ENCODE measurements around the gene SOD3. TPM values are rescaled to one million over a fixed set of nuclear protein-coding genes. Genes with fewer than 3 reads are reported as not detected.

The SOD3 gene
- total and polyA plus RNA-seq, 4 experiments from 2014 or later = not detected

GRCh38 chr4:24783506-24783905, 11.9 kb upstream of the SOD3 start:
- no peak for DNase-seq
- peaks cover 0 to 13% (median 3%) of the 10 kb centered on the region in 8 donors for H3K9me3 Mint-ChIP-seq
- no peak overlapping the region for H3K4me3 Mint-ChIP-seq
- Histone ChIP-seq H3K4me3 (ENCODE audit: low read length in 2 of 2) (no peak overlapping the region), H3K9me3 (ENCODE audit: control insufficient read depth in 1 of 2, low read length in 2 of 2) (no peaks in the 10 kb centered on the region), H3K4me1 (ENCODE audit: insufficient read depth, low read length) (no peaks in the 10 kb centered on the region), H3K27ac (ENCODE audit: low read depth, low read length) (no peak overlapping the region), H3K36me3 (ENCODE audit: insufficient read depth, low read length) (no peaks in the 10 kb centered on the region), H3K27me3 (ENCODE audit: insufficient read depth, low read length) (no peaks in the 10 kb centered on the region)
- no peaks in the 10 kb centered on the region for H3K36me3 Mint-ChIP-seq
- POLR2A ChIA-PET (ENCODE audit: partially characterized antibody) = no interaction called here
- peaks cover 0 to 2% of the 10 kb centered on the region in 2 donors for H3K27me3 Mint-ChIP-seq
- H3K27ac Mint-ChIP-seq = no peak overlapping the region
- CTCF ChIA-PET (ENCODE audit: partially characterized antibody) = no interaction called here
- intact Hi-C loops (cut with micrococcal nuclease) = no loop called here
- H3K4me1 Mint-ChIP-seq = no peaks in the 10 kb centered on the region

DNA sequence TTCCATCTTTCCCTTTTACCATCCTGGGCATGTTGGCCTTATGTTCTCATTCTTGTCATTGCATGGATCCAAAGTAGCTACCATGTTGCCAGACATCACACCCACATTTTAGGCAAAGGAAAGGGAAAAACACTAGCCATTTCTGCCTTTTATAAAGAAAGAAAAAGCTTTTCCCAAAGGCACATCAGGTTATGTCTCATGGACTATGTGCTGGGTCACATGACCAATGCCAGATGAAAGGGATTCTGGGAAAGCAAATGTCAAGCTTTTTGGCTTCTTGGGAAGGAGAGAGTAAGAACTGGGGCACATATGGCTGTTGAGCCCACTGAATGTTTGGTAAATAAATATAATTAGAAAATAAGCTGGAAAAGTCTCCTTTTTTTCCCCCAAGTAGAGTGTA, 4.3 kb upstream of the SOD3 start:
- DNase-seq = no peak
- POLR2A ChIA-PET (ENCODE audit: partially characterized antibody) = no interaction called here
- H3K4me1 ChIP-seq (ENCODE audit: insufficient read depth, low read length) = no peaks in the 10 kb centered on the region
- Mint-ChIP-seq H3K9me3 (peaks cover 2 to 15% (median 7%) of the 10 kb centered on the region in 8 donors), H3K4me3 (no peak overlapping the region), H3K36me3 (no peaks in the 10 kb centered on the region), H3K27ac (no peak overlapping the region), H3K27me3 (peaks cover 0 to 7% of the 10 kb centered on the region in 2 donors), H3K4me1 (peaks cover 0 to 5% (median 0%) of the 10 kb centered on the region in 4 donors)
- CTCF ChIA-PET (ENCODE audit: partially characterized antibody) = no interaction called here
- no peaks in the 10 kb centered on the region for H3K27me3 ChIP-seq (ENCODE audit: insufficient read depth, low read length)
- H3K4me3 ChIP-seq (ENCODE audit: low read length in 2 of 2) = no peak overlapping the region
- intact Hi-C loops (cut with micrococcal nuclease) = no loop called here
- no peak overlapping the region for H3K27ac ChIP-seq (ENCODE audit: low read depth, low read length)
- H3K36me3 ChIP-seq (ENCODE audit: insufficient read depth, low read length) = no peaks in the 10 kb centered on the region
- no peaks in the 10 kb centered on the region for H3K9me3 ChIP-seq (ENCODE audit: control insufficient read depth in 1 of 2, low read length in 2 of 2)

DNA sequence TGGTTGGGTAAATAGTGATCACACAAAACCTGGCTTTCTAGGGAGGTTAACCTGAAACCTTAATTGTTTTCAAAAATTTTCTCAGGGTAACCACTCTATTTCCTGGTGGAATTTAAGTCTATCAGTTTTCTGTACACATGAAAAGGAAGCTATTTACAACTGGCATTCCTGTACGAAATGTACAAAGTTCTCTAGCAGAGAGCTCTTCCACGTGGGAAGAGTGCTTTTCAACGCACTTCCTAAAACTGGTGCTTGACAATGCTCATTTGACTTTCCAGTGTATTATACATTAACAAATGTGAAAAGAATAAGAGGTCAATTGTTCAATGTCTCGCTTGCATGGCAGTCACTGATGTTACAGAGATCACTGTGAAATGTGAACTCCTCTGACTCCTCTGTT, 2.8 kb upstream of the SOD3 start:
- DNase-seq = no peak
- Mint-ChIP-seq H3K27ac (no peak overlapping the region), H3K27me3 (peaks cover 0 to 10% of the 10 kb centered on the region in 2 donors), H3K9me3 (peaks cover 2 to 10% (median 6%) of the 10 kb centered on the region in 8 donors), H3K4me1 (peaks cover 0 to 5% (median 0%) of the 10 kb centered on the region in 4 donors), H3K36me3 (no peaks in the 10 kb centered on the region), H3K4me3 (no peak overlapping the region)
- Histone ChIP-seq H3K36me3 (ENCODE audit: insufficient read depth, low read length) (no peaks in the 10 kb centered on the region), H3K4me3 (ENCODE audit: low read length in 2 of 2) (no peak overlapping the region), H3K27ac (ENCODE audit: low read depth, low read length) (no peak overlapping the region), H3K4me1 (ENCODE audit: insufficient read depth, low read length) (no peaks in the 10 kb centered on the region), H3K9me3 (ENCODE audit: control insufficient read depth in 1 of 2, low read length in 2 of 2) (no peaks in the 10 kb centered on the region), H3K27me3 (ENCODE audit: insufficient read depth, low read length) (no peaks in the 10 kb centered on the region)
- intact Hi-C loops (cut with micrococcal nuclease) = no loop called here
- ChIA-PET POLR2A (ENCODE audit: partially characterized antibody) (no interaction called here), CTCF (ENCODE audit: partially characterized antibody) (interaction anchor here (0.9 kb wide), 1 partner anchor 23 kb away, joined by 3 read pairs; no protein-coding TSS in a partner anchor)

DNA sequence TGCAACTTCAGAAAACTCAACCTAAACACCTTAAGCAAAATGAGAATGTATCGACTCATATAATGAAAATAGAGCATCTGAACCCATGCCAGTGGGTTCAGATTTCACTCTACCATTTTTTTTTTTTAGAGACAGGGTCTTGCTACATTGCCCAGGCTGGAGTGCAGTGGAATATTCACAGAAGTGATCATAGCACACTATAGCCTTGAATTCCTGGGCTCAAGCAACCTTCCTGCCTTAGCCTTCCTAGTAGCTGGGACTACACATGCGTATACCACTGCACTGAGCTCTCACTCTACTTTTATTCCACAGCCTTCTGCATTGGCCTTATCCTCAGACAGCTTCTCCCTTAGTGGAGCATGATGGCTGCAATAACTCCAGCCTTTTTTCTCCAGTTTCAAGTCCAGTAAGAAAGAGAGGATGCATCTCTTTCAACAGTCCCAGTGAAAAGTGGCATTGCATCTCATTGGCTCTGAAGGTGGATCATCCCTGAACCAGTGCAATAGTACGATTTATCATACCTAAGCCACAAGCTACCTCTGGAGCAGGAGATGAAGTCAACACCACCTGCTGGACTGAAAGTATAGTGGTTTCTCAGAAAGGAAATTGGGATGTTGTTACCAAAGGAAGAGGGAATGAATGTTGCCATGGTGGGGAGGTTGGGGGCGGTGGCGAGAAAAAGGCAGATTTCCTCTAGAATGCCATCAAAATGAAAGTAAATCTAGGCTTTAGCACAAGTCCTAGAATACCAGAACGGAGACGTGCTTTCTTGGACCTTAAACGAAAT, 2.0 kb upstream of the SOD3 start:
- H3K27ac ChIP-seq (ENCODE audit: low read depth, low read length) = no peak overlapping the region

DNA sequence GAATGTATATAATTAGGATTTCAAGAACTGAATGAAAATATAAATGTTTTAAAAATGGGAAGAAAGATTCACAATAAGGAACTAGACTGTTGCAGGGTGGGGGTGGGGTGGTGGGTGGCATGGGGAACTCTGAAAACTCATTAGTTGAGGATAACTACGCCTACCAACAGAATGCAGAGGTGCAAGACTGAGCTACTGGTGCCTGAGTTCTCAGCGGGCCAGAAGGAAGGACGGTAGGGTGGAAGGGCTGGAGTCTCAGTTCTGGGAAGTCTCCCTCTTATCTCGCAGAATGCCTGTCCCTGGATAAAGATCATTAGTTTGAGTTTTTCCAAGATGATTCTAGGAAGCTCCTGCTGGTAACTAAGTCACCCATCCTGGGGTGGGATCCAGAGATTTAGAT, 1.3 kb upstream of the SOD3 start:
- no peaks in the 10 kb centered on the region for H3K4me1 ChIP-seq (ENCODE audit: insufficient read depth, low read length)
- no peak for DNase-seq
- no peak overlapping the region for H3K4me3 ChIP-seq (ENCODE audit: low read length in 2 of 2)
- intact Hi-C loops (cut with micrococcal nuclease) = no loop called here
- no peak overlapping the region for H3K27ac ChIP-seq (ENCODE audit: low read depth, low read length)
- no peaks in the 10 kb centered on the region for H3K36me3 ChIP-seq (ENCODE audit: insufficient read depth, low read length)
- Mint-ChIP-seq H3K9me3 (peaks cover 0 to 5% (median 3%) of the 10 kb centered on the region in 8 donors), H3K27me3 (peaks cover 8 to 23% of the 10 kb centered on the region in 2 donors), H3K4me3 (peak overlapping the region in 1 of 8 donors; percentile 26), H3K36me3 (no peaks in the 10 kb centered on the region), H3K4me1 (peaks cover 0 to 5% (median 0%) of the 10 kb centered on the region in 4 donors), H3K27ac (no peak overlapping the region)
- no peaks in the 10 kb centered on the region for H3K27me3 ChIP-seq (ENCODE audit: insufficient read depth, low read length)
- POLR2A ChIA-PET (ENCODE audit: partially characterized antibody) = no interaction called here
- CTCF ChIA-PET (ENCODE audit: partially characterized antibody) = no interaction called here
- H3K9me3 ChIP-seq (ENCODE audit: control insufficient read depth in 1 of 2, low read length in 2 of 2) = no peaks in the 10 kb centered on the region

More for the DNA sequence above, 2.0 kb upstream of the SOD3 start:
- ChIA-PET CTCF (ENCODE audit: partially characterized antibody) (interaction anchor here (0.9 kb wide), 1 partner anchor 24 kb away, joined by 3 read pairs; no protein-coding TSS in a partner anchor), POLR2A (ENCODE audit: partially characterized antibody) (no interaction called here)
- no peaks in the 10 kb centered on the region for H3K27me3 ChIP-seq (ENCODE audit: insufficient read depth, low read length)
- intact Hi-C loops (cut with micrococcal nuclease) = no loop called here
- Mint-ChIP-seq H3K9me3 (peaks cover 2 to 7% (median 5%) of the 10 kb centered on the region in 8 donors), H3K36me3 (no peaks in the 10 kb centered on the region), H3K4me1 (peaks cover 0 to 5% (median 0%) of the 10 kb centered on the region in 4 donors), H3K4me3 (no peak overlapping the region), H3K27ac (no peak overlapping the region), H3K27me3 (peaks cover 2 to 16% of the 10 kb centered on the region in 2 donors)
- no peaks in the 10 kb centered on the region for H3K4me1 ChIP-seq (ENCODE audit: insufficient read depth, low read length)
- no peaks in the 10 kb centered on the region for H3K9me3 ChIP-seq (ENCODE audit: control insufficient read depth in 1 of 2, low read length in 2 of 2)
- DNase-seq = no peak
- no peak overlapping the region for H3K4me3 ChIP-seq (ENCODE audit: low read length in 2 of 2)
- no peaks in the 10 kb centered on the region for H3K36me3 ChIP-seq (ENCODE audit: insufficient read depth, low read length)

DNA sequence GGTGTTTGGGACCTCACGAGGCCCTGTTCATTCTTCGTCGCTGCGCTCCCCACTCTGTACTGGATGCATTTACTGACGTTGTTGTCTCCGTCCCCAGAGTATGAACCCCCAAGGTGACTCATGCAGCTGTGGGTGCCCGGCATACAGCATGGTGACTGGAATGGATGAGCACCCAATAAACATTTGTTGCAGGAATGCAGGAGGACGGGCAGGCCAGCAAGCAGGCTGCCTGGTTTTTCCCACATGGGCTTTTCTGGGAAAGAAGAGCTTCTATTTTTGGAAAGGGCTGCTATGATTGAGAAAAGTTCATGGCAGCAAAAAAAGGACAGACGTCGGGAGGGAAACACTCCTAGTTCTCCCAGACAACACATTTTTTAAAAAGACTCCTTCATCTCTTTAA, 893 bp upstream of the SOD3 start:
- no peaks in the 10 kb centered on the region for H3K9me3 ChIP-seq (ENCODE audit: control insufficient read depth in 1 of 2, low read length in 2 of 2)
- CTCF ChIA-PET (ENCODE audit: partially characterized antibody) = no interaction called here
- Mint-ChIP-seq H3K27ac (no peak overlapping the region), H3K9me3 (peaks cover 0 to 3% (median 2%) of the 10 kb centered on the region in 8 donors), H3K4me3 (no peak overlapping the region), H3K36me3 (no peaks in the 10 kb centered on the region), H3K4me1 (peaks cover 0 to 5% (median 0%) of the 10 kb centered on the region in 4 donors), H3K27me3 (peaks cover 8 to 24% of the 10 kb centered on the region in 2 donors)
- no peaks in the 10 kb centered on the region for H3K4me1 ChIP-seq (ENCODE audit: insufficient read depth, low read length)
- intact Hi-C loops (cut with micrococcal nuclease) = no loop called here
- H3K36me3 ChIP-seq (ENCODE audit: insufficient read depth, low read length) = no peaks in the 10 kb centered on the region
- no peaks in the 10 kb centered on the region for H3K27me3 ChIP-seq (ENCODE audit: insufficient read depth, low read length)
- POLR2A ChIA-PET (ENCODE audit: partially characterized antibody) = no interaction called here
- no peak overlapping the region for H3K4me3 ChIP-seq (ENCODE audit: low read length in 2 of 2)
- no peak for DNase-seq
- no peak overlapping the region for H3K27ac ChIP-seq (ENCODE audit: low read depth, low read length)

GRCh38 chr4:24795666-24796381, 451 bp downstream of the SOD3 start:
- peaks cover 0 to 3% (median 0%) of the 10 kb centered on the region in 8 donors for H3K9me3 Mint-ChIP-seq
- peaks cover 0 to 5% (median 0%) of the 10 kb centered on the region in 4 donors for H3K4me1 Mint-ChIP-seq
- Histone ChIP-seq H3K36me3 (ENCODE audit: insufficient read depth, low read length) (no peaks in the 10 kb centered on the region), H3K27me3 (ENCODE audit: insufficient read depth, low read length) (no peaks in the 10 kb centered on the region), H3K9me3 (ENCODE audit: control insufficient read depth in 1 of 2, low read length in 2 of 2) (no peaks in the 10 kb centered on the region), H3K4me3 (ENCODE audit: low read length in 2 of 2) (no peak overlapping the region), H3K4me1 (ENCODE audit: insufficient read depth, low read length) (no peaks in the 10 kb centered on the region), H3K27ac (ENCODE audit: low read depth, low read length) (no peak overlapping the region)
- ChIA-PET POLR2A (ENCODE audit: partially characterized antibody) (no interaction called here), CTCF (ENCODE audit: partially characterized antibody) (no interaction called here)
- no peaks in the 10 kb centered on the region for H3K36me3 Mint-ChIP-seq
- peaks cover 12 to 27% of the 10 kb centered on the region in 2 donors for H3K27me3 Mint-ChIP-seq
- no peak overlapping the region for H3K27ac Mint-ChIP-seq
- intact Hi-C loops (cut with micrococcal nuclease) = no loop called here
- no peak for DNase-seq
- no peak overlapping the region for H3K4me3 Mint-ChIP-seq
